ENCODE measurements around the gene ANKRD61.

The ANKRD61 gene

DNA sequence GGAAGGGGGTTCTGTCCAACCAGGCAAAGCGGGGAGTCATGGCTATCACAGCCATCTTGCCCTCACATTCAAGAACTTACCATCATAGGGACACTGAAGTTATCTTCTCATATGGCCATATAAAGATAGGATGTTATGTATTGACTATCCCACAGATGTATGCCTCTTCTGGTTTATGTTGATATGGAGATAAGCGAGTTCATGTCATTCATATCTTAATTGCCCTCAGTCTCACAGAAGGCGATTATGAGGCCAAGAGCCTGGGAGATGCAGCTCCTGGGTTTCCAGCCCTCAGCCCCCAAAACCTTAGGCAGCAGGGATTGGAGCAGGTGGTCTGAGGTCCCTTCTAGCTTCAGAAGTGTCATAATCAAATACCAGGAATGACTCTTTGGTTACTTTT is 8.5 kb upstream of the ANKRD61 start:
- H3K27me3 ChIP-seq (ENCODE audit: insufficient read depth, low read length): no peaks in the 10 kb centered on the region
- no peaks in the 10 kb centered on the region for H4K20me1 ChIP-seq (ENCODE audit: insufficient read depth, low read length)
- peaks cover 100% of the 10 kb centered on the region for H3K36me3 ChIP-seq (ENCODE audit: insufficient read depth, low read length)
- no peak overlapping the region for H3K9ac ChIP-seq (ENCODE audit: low read length)
- peaks cover 5% of the 10 kb centered on the region for H3K4me1 ChIP-seq (ENCODE audit: insufficient read depth, low read length, severe bottlenecking)
- no peak overlapping the region for H2AFZ ChIP-seq (ENCODE audit: low read length)
- H3K79me2 ChIP-seq (ENCODE audit: insufficient read depth, low read length): no peaks in the 10 kb centered on the region
- H3K9me2 ChIP-seq (ENCODE audit: low read depth, low read length): no peaks in the 10 kb centered on the region
- H3K9me3 ChIP-seq (ENCODE audit: low read length): no peaks in the 10 kb centered on the region
- TF ChIP-seq, protein P1, sequence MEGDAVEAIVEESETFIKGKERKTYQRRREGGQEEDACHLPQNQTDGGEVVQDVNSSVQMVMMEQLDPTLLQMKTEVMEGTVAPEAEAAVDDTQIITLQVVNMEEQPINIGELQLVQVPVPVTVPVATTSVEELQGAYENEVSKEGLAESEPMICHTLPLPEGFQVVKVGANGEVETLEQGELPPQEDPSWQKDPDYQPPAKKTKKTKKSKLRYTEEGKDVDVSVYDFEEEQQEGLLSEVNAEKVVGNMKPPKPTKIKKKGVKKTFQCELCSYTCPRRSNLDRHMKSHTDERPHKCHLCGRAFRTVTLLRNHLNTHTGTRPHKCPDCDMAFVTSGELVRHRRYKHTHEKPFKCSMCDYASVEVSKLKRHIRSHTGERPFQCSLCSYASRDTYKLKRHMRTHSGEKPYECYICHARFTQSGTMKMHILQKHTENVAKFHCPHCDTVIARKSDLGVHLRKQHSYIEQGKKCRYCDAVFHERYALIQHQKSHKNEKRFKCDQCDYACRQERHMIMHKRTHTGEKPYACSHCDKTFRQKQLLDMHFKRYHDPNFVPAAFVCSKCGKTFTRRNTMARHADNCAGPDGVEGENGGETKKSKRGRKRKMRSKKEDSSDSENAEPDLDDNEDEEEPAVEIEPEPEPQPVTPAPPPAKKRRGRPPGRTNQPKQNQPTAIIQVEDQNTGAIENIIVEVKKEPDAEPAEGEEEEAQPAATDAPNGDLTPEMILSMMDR (IDR thresholded peaks at IDR 0.05; ENCODE audit: low read length): no peak
- TF ChIP-seq EZH2 (IDR thresholded peaks at IDR 0.05; ENCODE audit: borderline replicate concordance, low read length): no peak
- no peak overlapping the region for H3K27ac ChIP-seq (ENCODE audit: low read depth, low read length, poor library complexity, severe bottlenecking)
- no peak overlapping the region for H3K4me2 ChIP-seq (ENCODE audit: low read length)
- no peak overlapping the region for H3K4me3 ChIP-seq (ENCODE audit: low read depth, low read length, poor library complexity, severe bottlenecking)
- 0 out of 2 replicates have a peak, but pooled peaks cover 2% of the 10 kb centered on the region for H3F3A ChIP-seq (ENCODE audit: insufficient read depth, low read length)

DNA sequence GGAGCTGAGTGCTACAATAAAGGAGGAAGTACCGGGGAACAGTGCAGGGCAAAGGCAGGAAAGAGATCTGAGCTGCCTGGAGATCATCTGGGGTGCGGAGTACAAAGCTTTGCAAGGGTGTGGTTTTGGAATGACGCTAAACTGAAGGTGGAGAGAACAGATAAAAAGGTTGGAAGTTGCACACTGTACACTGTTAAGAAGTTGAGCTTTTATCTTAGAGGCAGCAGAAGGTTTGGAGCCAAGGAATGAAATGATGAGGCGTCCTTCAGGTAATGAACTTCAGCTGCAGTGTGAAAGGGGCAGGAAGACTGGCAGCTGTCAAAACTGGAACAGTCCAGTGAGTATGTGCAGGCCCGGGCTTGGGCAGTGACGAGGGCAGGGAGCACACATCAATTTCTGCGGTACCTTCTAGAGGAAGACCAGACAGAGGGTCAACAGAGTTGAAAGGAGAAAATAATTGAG is 7.2 kb upstream of the ANKRD61 start:
- Histone ChIP-seq H3K9me3 (ENCODE audit: low read length) (no peaks in the 10 kb centered on the region), H4K20me1 (ENCODE audit: insufficient read depth, low read length) (no peaks in the 10 kb centered on the region), H3K27ac (ENCODE audit: low read depth, low read length, poor library complexity, severe bottlenecking) (no peak overlapping the region), H3K4me2 (ENCODE audit: low read length) (no peak overlapping the region), H2AFZ (ENCODE audit: low read length) (no peak overlapping the region), H3K27me3 (ENCODE audit: insufficient read depth, low read length) (no peaks in the 10 kb centered on the region), H3F3A (ENCODE audit: insufficient read depth, low read length) (0 out of 2 replicates have a peak, but pooled peaks cover 2% of the 10 kb centered on the region), H3K9me2 (ENCODE audit: low read depth, low read length) (no peaks in the 10 kb centered on the region), H3K9ac (ENCODE audit: low read length) (no peak overlapping the region), H3K79me2 (ENCODE audit: insufficient read depth, low read length) (no peaks in the 10 kb centered on the region), H3K4me3 (ENCODE audit: low read depth, low read length, poor library complexity, severe bottlenecking) (no peak overlapping the region), H3K36me3 (ENCODE audit: insufficient read depth, low read length) (peaks cover 100% of the 10 kb centered on the region), H3K4me1 (ENCODE audit: insufficient read depth, low read length, severe bottlenecking) (peaks cover 5% of the 10 kb centered on the region)
- TF ChIP-seq EZH2 (IDR thresholded peaks at IDR 0.05; ENCODE audit: borderline replicate concordance, low read length): no peak
- TF ChIP-seq, protein P1 (IDR thresholded peaks at IDR 0.05; ENCODE audit: low read length): no peak

DNA sequence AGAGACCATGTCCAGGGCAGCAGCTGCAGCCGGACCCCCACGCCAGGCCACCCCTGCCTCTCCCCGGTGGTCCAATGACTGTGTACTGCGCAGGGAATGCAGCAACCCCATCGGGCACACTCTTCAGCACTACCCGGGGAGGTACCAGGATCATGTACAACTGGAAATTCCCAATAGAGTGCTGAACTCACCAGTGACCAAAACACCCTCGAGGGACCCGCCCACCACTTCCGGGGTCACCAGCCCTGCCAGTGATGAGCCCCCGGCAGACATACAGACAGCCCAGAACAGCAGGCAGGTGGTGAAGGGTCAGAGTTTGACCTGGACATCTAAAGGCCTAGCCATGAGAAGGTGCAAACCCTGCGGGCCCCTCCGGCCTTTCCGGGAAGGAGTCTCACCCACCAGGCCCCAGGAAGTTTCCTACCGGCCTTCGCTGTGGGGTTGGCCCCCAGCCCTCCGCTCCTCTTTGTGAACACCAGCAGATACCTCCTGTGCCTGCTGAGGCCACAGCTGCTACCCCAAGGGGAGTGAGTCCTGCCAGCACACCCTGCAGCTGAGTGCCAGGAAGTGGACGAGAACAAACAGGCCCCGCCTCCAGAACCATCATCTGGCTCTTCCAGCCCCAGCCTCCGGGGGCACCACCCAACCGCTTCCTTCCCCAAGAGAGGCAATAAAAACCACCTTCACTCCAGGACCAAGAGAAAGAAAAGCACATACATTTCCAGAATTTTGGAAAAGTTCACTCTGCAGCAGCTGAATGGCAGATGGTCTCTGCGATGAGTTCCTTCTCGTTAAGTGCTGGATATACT is 5.0 kb upstream of the ANKRD61 start:
- no peak overlapping the region for H3K4me3 ChIP-seq (ENCODE audit: low read depth, low read length, poor library complexity, severe bottlenecking)
- no peaks in the 10 kb centered on the region for H3K79me2 ChIP-seq (ENCODE audit: insufficient read depth, low read length)
- 0 out of 2 replicates have a peak, but pooled peaks cover 2% of the 10 kb centered on the region for H3F3A ChIP-seq (ENCODE audit: insufficient read depth, low read length)
- no peaks in the 10 kb centered on the region for H3K9me3 ChIP-seq (ENCODE audit: low read length)
- no peaks in the 10 kb centered on the region for H3K9me2 ChIP-seq (ENCODE audit: low read depth, low read length)
- no peaks in the 10 kb centered on the region for H4K20me1 ChIP-seq (ENCODE audit: insufficient read depth, low read length)
- no peak overlapping the region for H2AFZ ChIP-seq (ENCODE audit: low read length)
- no peak overlapping the region for H3K9ac ChIP-seq (ENCODE audit: low read length)
- no peak overlapping the region for H3K27ac ChIP-seq (ENCODE audit: low read depth, low read length, poor library complexity, severe bottlenecking)
- no peak for TF ChIP-seq EZH2 (IDR thresholded peaks at IDR 0.05; ENCODE audit: borderline replicate concordance, low read length)
- TF ChIP-seq, protein P1 (IDR thresholded peaks at IDR 0.05; ENCODE audit: low read length): peak; percentile 24; the same call in 1 of the 2 replicates
- peaks cover 5% of the 10 kb centered on the region for H3K4me1 ChIP-seq (ENCODE audit: insufficient read depth, low read length, severe bottlenecking)
- H3K36me3 ChIP-seq (ENCODE audit: insufficient read depth, low read length): peaks cover 96% of the 10 kb centered on the region
- H3K27me3 ChIP-seq (ENCODE audit: insufficient read depth, low read length): no peaks in the 10 kb centered on the region
- H3K4me2 ChIP-seq (ENCODE audit: low read length): no peak overlapping the region
